Trophoblast cell (in vitro differentiated cells and primary cell): ENCODE data around the gene PEX14.

Experiments used
- DNase-seq, 2 donors: peaks; one replicate each; pipeline ENCODE4 v3.0.0-alpha.2; 2016
- H2AFZ ChIP-seq: 2 replicates; pipeline ENCODE4 v1.6.1; 2013; ENCODE audit warnings: low read length, moderate library complexity, mild to moderate bottlenecking; ENCODE audit not compliant: insufficient read depth, poor library complexity
- H2AK5ac ChIP-seq: 2 replicates; pipeline ENCODE4 v1.6.1; 2013; ENCODE audit warnings: mild to moderate bottlenecking, low read length
- H2BK120ac ChIP-seq: 2 replicates; pipeline ENCODE4 v1.6.1; 2013; ENCODE audit warnings: low read length, mild to moderate bottlenecking, moderate library complexity; ENCODE audit not compliant: insufficient read depth, poor library complexity
- H2BK12ac ChIP-seq: 2 replicates; pipeline ENCODE4 v1.6.1; 2013; ENCODE audit warnings: mild to moderate bottlenecking, low read length, moderate library complexity
- H2BK5ac ChIP-seq: 2 replicates; pipeline ENCODE4 v1.6.1; 2013; ENCODE audit warnings: low read length, low read depth, moderate library complexity, mild to moderate bottlenecking; ENCODE audit not compliant: poor library complexity
- H3K14ac ChIP-seq: 2 replicates; pipeline ENCODE4 v1.6.1; 2013; ENCODE audit warnings: mild to moderate bottlenecking, low read length
- H3K18ac ChIP-seq: 2 replicates; pipeline ENCODE4 v1.6.1; 2013; ENCODE audit warnings: mild to moderate bottlenecking, low read length
- H3K23ac ChIP-seq: 2 replicates; pipeline ENCODE4 v1.6.1; 2013; ENCODE audit warnings: low read length
- H3K27ac ChIP-seq: 2 replicates; pipeline ENCODE4 v1.5.1; 2013; ENCODE audit warnings: low read depth, mild to moderate bottlenecking, inconsistent platforms, low read length, moderate library complexity
- H3K27me3 ChIP-seq: 2 replicates; pipeline ENCODE4 v1.6.1; 2013; ENCODE audit warnings: inconsistent platforms, mild to moderate bottlenecking, low read length, moderate library complexity; ENCODE audit not compliant: insufficient read depth
- H3K36me3 ChIP-seq, 2 experiments: 1 replicate in 1 of 2; 2 replicates in 1 of 2; pipeline ENCODE4 v1.6.1; 2013; ENCODE audit warnings: low read length in 2 of 2, mild to moderate bottlenecking in 2 of 2, moderate library complexity in 1 of 2; ENCODE audit not compliant: insufficient read depth in 2 of 2, control insufficient read depth in 1 of 2
- H3K4ac ChIP-seq: 2 replicates; pipeline ENCODE4 v1.6.1; 2013; ENCODE audit warnings: low read depth, mild to moderate bottlenecking, low read length, moderate library complexity
- H3K4me1 ChIP-seq, 2 experiments: 1 replicate in 1 of 2; 2 replicates in 1 of 2; pipeline ENCODE4 v1.6.1; 2013; ENCODE audit warnings: low read length in 2 of 2, mild to moderate bottlenecking in 2 of 2, moderate library complexity in 1 of 2; ENCODE audit not compliant: insufficient read depth in 2 of 2, control insufficient read depth in 1 of 2
- H3K4me2 ChIP-seq: 2 replicates; pipeline ENCODE4 v1.6.1; 2013; ENCODE audit warnings: inconsistent platforms, mild to moderate bottlenecking, low read length, moderate library complexity
- H3K4me3 ChIP-seq: 2 replicates; pipeline ENCODE4 v1.5.1; 2013; ENCODE audit warnings: mild to moderate bottlenecking, low read depth, low read length, inconsistent platforms
- H3K79me1 ChIP-seq: one replicate; pipeline ENCODE4 v1.6.1; 2013; ENCODE audit warnings: low read length
- H3K79me2 ChIP-seq: 2 replicates; pipeline ENCODE4 v1.6.1; 2013; ENCODE audit warnings: low read length, mild to moderate bottlenecking; ENCODE audit not compliant: control insufficient read depth, insufficient read depth, poor library complexity
- H3K9ac ChIP-seq: 2 replicates; pipeline ENCODE4 v1.6.1; 2013; ENCODE audit warnings: mild to moderate bottlenecking, low read length
- H3K9me3 ChIP-seq: 2 replicates; pipeline ENCODE4 v1.6.1; 2013; ENCODE audit warnings: low read depth, mild to moderate bottlenecking, control low read depth, inconsistent platforms, low read length; ENCODE audit not compliant: insufficient read depth
- H4K12ac ChIP-seq: 2 replicates; pipeline ENCODE4 v1.6.1; 2013; ENCODE audit warnings: low read depth, mild to moderate bottlenecking, low read length, moderate library complexity
- H4K8ac ChIP-seq: 2 replicates; pipeline ENCODE4 v1.6.1; 2013; ENCODE audit warnings: low read depth, mild to moderate bottlenecking, low read length, moderate library complexity
- H4K91ac ChIP-seq: one replicate; pipeline ENCODE4 v1.6.1; 2013; ENCODE audit warnings: low read depth, mild to moderate bottlenecking, low read length, moderate library complexity
- WGBS: extraction: QIAGEN DNeasy Blood & Tissue Kit; methylation state at CpG from one replicate; pipeline ENCODE4 v1.1.7; 2013; ENCODE audit warnings: missing lambda C conversion rate; ENCODE audit not compliant: insufficient read length, insufficient coverage; ENCODE audit errors: extremely low coverage; 5-methylcytosine and 5-hydroxymethylcytosine counted together

PEX14 gene

GRCh38 chr1:10583641-10584040 is 108.9 kb downstream of the PEX14 start:
- no peak overlapping the region for H3K14ac ChIP-seq
- no peak overlapping the region for H3K23ac ChIP-seq
- H2AFZ ChIP-seq = no peak overlapping the region
- no peak overlapping the region for H2AK5ac ChIP-seq
- no peak overlapping the region for H2BK12ac ChIP-seq
- H3K4me1 ChIP-seq = no peaks in the 10 kb centered on the region
- H4K12ac ChIP-seq = no peak overlapping the region
- no peak overlapping the region for H3K4me2 ChIP-seq
- H3K79me1 ChIP-seq = no peaks in the 10 kb centered on the region
- no peak overlapping the region for H3K18ac ChIP-seq
- H2BK120ac ChIP-seq = no peak overlapping the region
- no peak overlapping the region for H3K27ac ChIP-seq
- no peaks in the 10 kb centered on the region for H3K9me3 ChIP-seq
- H3K9ac ChIP-seq = no peak overlapping the region
- H4K91ac ChIP-seq = no peak overlapping the region
- H3K4ac ChIP-seq = no peak overlapping the region
- H3K27me3 ChIP-seq = no peaks in the 10 kb centered on the region
- no peak overlapping the region for H3K4me3 ChIP-seq
- no peak overlapping the region for H4K8ac ChIP-seq
- H3K79me2 ChIP-seq = no peaks in the 10 kb centered on the region
- no peak overlapping the region for H2BK5ac ChIP-seq
- DNase-seq = no peak
- H3K36me3 ChIP-seq = no peaks in the 10 kb centered on the region
- WGBS = no CpG with 5 or more reads among the region's 3 CpGs

- Histone ChIP-seq H3K79me1 (no peaks in the 10 kb centered on the region), H3K9me3 (no peaks in the 10 kb centered on the region), H4K91ac (no peak overlapping the region), H2AFZ (no peak overlapping the region), H2BK5ac (no peak overlapping the region), H2BK120ac (no peak overlapping the region), H3K4me3 (no peak overlapping the region), H3K27ac (no peak overlapping the region), H3K4me2 (no peak overlapping the region), H3K9ac (no peak overlapping the region), H4K12ac (no peak overlapping the region), H2AK5ac (no peak overlapping the region), H3K4me1 (no peaks in the 10 kb centered on the region), H3K14ac (no peak overlapping the region), H3K4ac (no peak overlapping the region), H2BK12ac (no peak overlapping the region), H3K23ac (no peak overlapping the region), H3K79me2 (no peaks in the 10 kb centered on the region), H3K36me3 (no peaks in the 10 kb centered on the region), H4K8ac (no peak overlapping the region), H3K18ac (no peak overlapping the region), H3K27me3 (no peaks in the 10 kb centered on the region)
- no peak for DNase-seq
- no CpG with 5 or more reads among the region's 1 CpG for WGBS
These were observed 110.5 kb downstream of the PEX14 start for GRCh38 chr1:10585242-10585641.

GRCh38 chr1:10586125-10586524 is 111.4 kb downstream of the PEX14 start:
- H3K14ac ChIP-seq = no peak overlapping the region
- no peak overlapping the region for H4K12ac ChIP-seq
- H2BK5ac ChIP-seq = no peak overlapping the region
- H4K8ac ChIP-seq = no peak overlapping the region
- H3K4me3 ChIP-seq = no peak overlapping the region
- no peak overlapping the region for H2BK120ac ChIP-seq
- H3K4me2 ChIP-seq = no peak overlapping the region
- H3K4ac ChIP-seq = no peak overlapping the region
- H3K27ac ChIP-seq = no peak overlapping the region
- no peak overlapping the region for H3K9ac ChIP-seq
- H3K23ac ChIP-seq = no peak overlapping the region
- no peaks in the 10 kb centered on the region for H3K36me3 ChIP-seq
- H2BK12ac ChIP-seq = no peak overlapping the region
- no peak overlapping the region for H2AK5ac ChIP-seq
- H4K91ac ChIP-seq = no peak overlapping the region
- H3K27me3 ChIP-seq = no peaks in the 10 kb centered on the region
- WGBS = no CpG with 5 or more reads among the region's 5 CpGs
- H3K9me3 ChIP-seq = no peaks in the 10 kb centered on the region
- H3K4me1 ChIP-seq = no peaks in the 10 kb centered on the region
- H3K79me2 ChIP-seq = no peaks in the 10 kb centered on the region
- no peak overlapping the region for H3K18ac ChIP-seq
- no peak overlapping the region for H2AFZ ChIP-seq
- DNase-seq = peak in 1 of 2 donors; percentile 56
- no peaks in the 10 kb centered on the region for H3K79me1 ChIP-seq

- H3K18ac ChIP-seq = no peak overlapping the region
- H3K79me1 ChIP-seq = no peaks in the 10 kb centered on the region
- H3K4me2 ChIP-seq = no peak overlapping the region
- no peak overlapping the region for H4K91ac ChIP-seq
- H3K36me3 ChIP-seq = no peaks in the 10 kb centered on the region
- no peaks in the 10 kb centered on the region for H3K27me3 ChIP-seq
- H3K79me2 ChIP-seq = no peaks in the 10 kb centered on the region
- no peak overlapping the region for H4K8ac ChIP-seq
- no peak overlapping the region for H3K14ac ChIP-seq
- H3K4me1 ChIP-seq = peaks cover 0 to 3% of the 10 kb centered on the region in 2 experiments
- no peak overlapping the region for H3K9ac ChIP-seq
- DNase-seq = no peak
- no peak overlapping the region for H3K4ac ChIP-seq
- H2AFZ ChIP-seq = no peak overlapping the region
- WGBS = no CpG with 5 or more reads among the region's 5 CpGs
- H4K12ac ChIP-seq = no peak overlapping the region
- no peak overlapping the region for H2BK120ac ChIP-seq
- no peak overlapping the region for H2AK5ac ChIP-seq
- H3K27ac ChIP-seq = no peak overlapping the region
- H3K23ac ChIP-seq = no peak overlapping the region
- no peak overlapping the region for H2BK12ac ChIP-seq
- H2BK5ac ChIP-seq = no peak overlapping the region
- no peaks in the 10 kb centered on the region for H3K9me3 ChIP-seq
- H3K4me3 ChIP-seq = no peak overlapping the region
These were observed 113.9 kb downstream of the PEX14 start for GRCh38 chr1:10588640-10589039.
